Uterus (tissue), 2 donors: ENCODE data around the gene ARAP1.

ENCODE experiments used
- CTCF ChIP-seq, 4 experiments: fragments of 200-600 bp in 2 of 4; fragments of 450-650 bp in 2 of 4; sonication (generic) in 2 of 4; IDR thresholded peaks; one replicate each; pipeline ENCODE4 v1.5.1; 2016 to 2019; ENCODE audit warnings: antibody characterized with exemption in 4 of 4, mild to moderate bottlenecking in 2 of 4, moderate library complexity in 1 of 4
- POLR2A ChIP-seq, 2 donors: fragments of 450-650 bp; IDR thresholded peaks; one replicate each; pipeline ENCODE4 v1.6.1; 2016; ENCODE audit warnings: antibody characterized with exemption in 2 of 2, mild to moderate bottlenecking in 1 of 2, moderate library complexity in 1 of 2

- TF ChIP-seq CTCF (IDR thresholded peaks at IDR 0.05) (no peak), POLR2A (IDR thresholded peaks at IDR 0.05) (no peak)
Measured at GRCh38 chr11:72671152-72672099, 80.8 kb downstream of the ARAP1 start.
